BLaER1 treated with 17β-estradiol and CSF1 and Interleukin-3, amounts not matched to agents 10 nM and 100 nM (cell line): ENCODE measurements around the gene ADAMTS15.

ENCODE experiments used
- H3K27ac ChIP-seq, 11 experiments: shearing (Covaris generic); formaldehyde crosslinking; 2 replicates each; pipeline ENCODE4 v1.8.1; 2022
- H3K27me3 ChIP-seq, 11 experiments: shearing (Covaris generic); formaldehyde crosslinking; 2 replicates each; pipeline ENCODE4 v1.8.1; 2022
- H3K36me3 ChIP-seq, 11 experiments: shearing (Covaris generic); formaldehyde crosslinking; 2 replicates each; pipeline ENCODE4 v1.8.1; 2022
- H3K4me1 ChIP-seq, 10 experiments: shearing (Covaris generic); formaldehyde crosslinking; 2 replicates each; pipeline ENCODE4 v1.8.1; 2022
- H3K4me2 ChIP-seq, 11 experiments: shearing (Covaris generic); formaldehyde crosslinking; 2 replicates each; pipeline ENCODE4 v1.8.1; 2022
- H3K4me3 ChIP-seq, 10 experiments: shearing (Covaris generic); formaldehyde crosslinking; 2 replicates each; pipeline ENCODE4 v1.8.1; 2022
- H3K9ac ChIP-seq, 11 experiments: shearing (Covaris generic); formaldehyde crosslinking; 2 replicates each; pipeline ENCODE4 v1.8.1; 2022
- H3K9me3 ChIP-seq, 11 experiments: shearing (Covaris generic); formaldehyde crosslinking; replicated peaks in 1 of 11; 2 replicates each; pipeline ENCODE4 v1.8.1; 2022
- H4K20me1 ChIP-seq, 11 experiments: shearing (Covaris generic); formaldehyde crosslinking; 2 replicates each; pipeline ENCODE4 v1.8.1; 2022
- Cebpa-rat ChIP-seq, 11 experiments: shearing (Covaris generic); IDR thresholded peaks; 2 replicates each; pipeline ENCODE4 v1.8.1; 2022

Gene ADAMTS15

GRCh38 chr11:130476200-130476921 lies 27.9 kb downstream of the ADAMTS15 start:
- Histone ChIP-seq H3K27ac (no peak overlapping the region), H3K9ac (no peak overlapping the region), H3K4me1 (peaks cover 0 to 32% (median 11%) of the 10 kb centered on the region in 10 experiments; a peak in 14 of 20 replicates), H4K20me1 (no peaks in the 10 kb centered on the region), H3K4me3 (no peak overlapping the region), H3K4me2 (peak overlapping the region in 1 of 11 experiments; percentile 7; a peak in 1 of 22 replicates), H3K27me3 (no peaks in the 10 kb centered on the region), H3K9me3 (no peaks in the 10 kb centered on the region), H3K36me3 (no peaks in the 10 kb centered on the region)
- no peak for TF ChIP-seq Cebpa-rat (IDR thresholded peaks at IDR 0.05)

GRCh38 chr11:130476922-130477491 lies 28.6 kb downstream of the ADAMTS15 start:
- no peaks in the 10 kb centered on the region for H3K36me3 ChIP-seq
- no peaks in the 10 kb centered on the region for H3K9me3 ChIP-seq
- no peak overlapping the region for H3K9ac ChIP-seq
- no peak overlapping the region for H3K27ac ChIP-seq
- no peaks in the 10 kb centered on the region for H3K27me3 ChIP-seq
- H3K4me2 ChIP-seq = peak overlapping the region in 4 of 11 experiments; percentile 4 to 59 (median 18); a peak in 5 of 22 replicates
- no peak overlapping the region for H3K4me3 ChIP-seq
- H4K20me1 ChIP-seq = no peaks in the 10 kb centered on the region
- H3K4me1 ChIP-seq = peaks cover 0 to 32% (median 11%) of the 10 kb centered on the region in 10 experiments; a peak in 14 of 20 replicates
- TF ChIP-seq Cebpa-rat (IDR thresholded peaks at IDR 0.05) = no peak

- Histone ChIP-seq H3K4me2 (peak overlapping the region in 6 of 11 experiments; percentile 8 to 59 (median 24); a peak in 6 of 22 replicates), H3K27ac (no peak overlapping the region), H3K9ac (no peak overlapping the region), H3K9me3 (no peaks in the 10 kb centered on the region), H3K36me3 (no peaks in the 10 kb centered on the region), H4K20me1 (no peaks in the 10 kb centered on the region), H3K4me3 (no peak overlapping the region), H3K4me1 (peaks cover 0 to 32% (median 11%) of the 10 kb centered on the region in 10 experiments; a peak in 14 of 20 replicates), H3K27me3 (no peaks in the 10 kb centered on the region)
- TF ChIP-seq Cebpa-rat (IDR thresholded peaks at IDR 0.05) = no peak
These were observed 29.2 kb downstream of the ADAMTS15 start for GRCh38 chr11:130477586-130478203.

GRCh38 chr11:130478204-130478701 lies 29.8 kb downstream of the ADAMTS15 start:
- no peak overlapping the region for H3K4me3 ChIP-seq
- no peaks in the 10 kb centered on the region for H3K36me3 ChIP-seq
- no peak overlapping the region for H3K27ac ChIP-seq
- H3K4me1 ChIP-seq = peaks cover 0 to 32% (median 11%) of the 10 kb centered on the region in 10 experiments; a peak in 14 of 20 replicates
- H3K9ac ChIP-seq = no peak overlapping the region
- H3K4me2 ChIP-seq = peak overlapping the region in 7 of 11 experiments; percentile 8 to 59 (median 18); a peak in 7 of 22 replicates
- H3K27me3 ChIP-seq = no peaks in the 10 kb centered on the region
- no peak for TF ChIP-seq Cebpa-rat (IDR thresholded peaks at IDR 0.05)
- H4K20me1 ChIP-seq = no peaks in the 10 kb centered on the region
- H3K9me3 ChIP-seq = no peaks in the 10 kb centered on the region

DNA sequence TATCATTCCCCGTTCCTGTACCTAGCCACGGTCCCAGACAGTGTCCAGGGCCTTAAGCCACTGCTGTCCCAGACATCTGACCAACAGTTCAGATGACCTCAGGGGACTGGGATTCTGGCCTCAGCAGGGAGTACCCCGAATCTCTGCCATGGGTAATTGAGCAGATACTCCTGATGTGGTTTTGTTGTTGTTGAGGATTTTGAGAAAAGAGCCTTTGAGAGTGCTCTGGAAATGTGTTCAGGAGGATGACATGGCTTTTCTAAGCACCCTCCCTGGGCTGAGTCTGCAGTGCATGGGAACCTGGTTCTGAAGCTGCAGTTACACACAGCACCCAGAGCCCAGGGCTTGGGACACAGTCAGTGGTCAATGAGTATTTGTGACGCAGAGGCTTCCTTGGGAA lies 30.4 kb downstream of the ADAMTS15 start:
- H3K4me2 ChIP-seq = no peak overlapping the region
- TF ChIP-seq Cebpa-rat (IDR thresholded peaks at IDR 0.05) = no peak

GRCh38 chr11:130480186-130480585 lies 31.7 kb downstream of the ADAMTS15 start:
- Histone ChIP-seq H3K36me3 (no peaks in the 10 kb centered on the region), H3K4me2 (peak overlapping the region in 4 of 11 experiments; percentile 14 to 61 (median 46); a peak in 8 of 22 replicates), H3K27me3 (no peaks in the 10 kb centered on the region), H3K4me3 (no peak overlapping the region), H3K27ac (no peak overlapping the region), H4K20me1 (no peaks in the 10 kb centered on the region), H3K9me3 (no peaks in the 10 kb centered on the region), H3K4me1 (peaks cover 0 to 32% (median 11%) of the 10 kb centered on the region in 10 experiments; a peak in 14 of 20 replicates), H3K9ac (no peak overlapping the region)
- no peak for TF ChIP-seq Cebpa-rat (IDR thresholded peaks at IDR 0.05)

More for the DNA sequence above, 30.4 kb downstream of the ADAMTS15 start:
- H4K20me1 ChIP-seq = no peaks in the 10 kb centered on the region
- peaks cover 0 to 32% (median 11%) of the 10 kb centered on the region in 10 experiments; a peak in 14 of 20 replicates for H3K4me1 ChIP-seq
- no peak overlapping the region for H3K4me3 ChIP-seq
- H3K36me3 ChIP-seq = no peaks in the 10 kb centered on the region
- no peaks in the 10 kb centered on the region for H3K27me3 ChIP-seq
- no peak overlapping the region for H3K27ac ChIP-seq
- H3K9ac ChIP-seq = no peak overlapping the region
- H3K9me3 ChIP-seq = no peaks in the 10 kb centered on the region

- Histone ChIP-seq H3K36me3 (no peaks in the 10 kb centered on the region), H3K4me3 (no peak overlapping the region), H3K4me2 (peak overlapping the region in 4 of 11 experiments; percentile 14 to 61 (median 46); a peak in 8 of 22 replicates), H3K27ac (no peak overlapping the region), H3K9ac (no peak overlapping the region), H3K9me3 (no peaks in the 10 kb centered on the region), H3K4me1 (peaks cover 0 to 32% (median 11%) of the 10 kb centered on the region in 10 experiments; a peak in 14 of 20 replicates), H4K20me1 (no peaks in the 10 kb centered on the region), H3K27me3 (no peaks in the 10 kb centered on the region)
- no peak for TF ChIP-seq Cebpa-rat (IDR thresholded peaks at IDR 0.05)
These were observed 32.3 kb downstream of the ADAMTS15 start for GRCh38 chr11:130480711-130481140.

GRCh38 chr11:130483124-130483523 lies 34.7 kb downstream of the ADAMTS15 start:
- Histone ChIP-seq H3K4me3 (no peak overlapping the region), H3K27me3 (no peaks in the 10 kb centered on the region), H3K9me3 (no peaks in the 10 kb centered on the region), H3K9ac (no peak overlapping the region), H3K4me1 (peaks cover 0 to 20% (median 3%) of the 10 kb centered on the region in 10 experiments; a peak in 10 of 20 replicates), H3K4me2 (no peak overlapping the region), H3K27ac (no peak overlapping the region), H4K20me1 (no peaks in the 10 kb centered on the region), H3K36me3 (no peaks in the 10 kb centered on the region)
- no peak for TF ChIP-seq Cebpa-rat (IDR thresholded peaks at IDR 0.05)

DNA sequence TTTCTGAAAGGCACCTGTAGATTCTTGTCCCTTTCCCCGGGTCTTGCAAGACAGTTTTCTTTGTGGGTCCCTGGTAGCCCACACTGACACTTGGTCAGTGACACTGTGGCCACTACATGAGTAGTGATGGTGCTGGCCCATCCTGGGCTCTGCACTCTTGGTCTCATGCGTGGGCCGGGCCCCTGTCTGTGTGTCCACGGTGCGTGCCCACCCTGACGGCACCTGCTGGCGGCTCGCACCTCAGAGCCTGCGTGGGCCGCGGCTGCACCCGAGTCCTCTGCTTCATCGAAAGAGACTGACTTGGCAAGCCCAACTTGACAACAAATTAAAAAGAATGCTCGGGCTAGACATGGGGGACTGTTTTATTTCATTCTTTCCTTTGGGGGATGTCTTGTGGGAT lies 37.5 kb downstream of the ADAMTS15 start:
- no peaks in the 10 kb centered on the region for H3K27me3 ChIP-seq
- no peak for TF ChIP-seq Cebpa-rat (IDR thresholded peaks at IDR 0.05)
- no peak overlapping the region for H3K9ac ChIP-seq
- peaks cover 0 to 8% (median 0%) of the 10 kb centered on the region in 10 experiments; a peak in 3 of 20 replicates for H3K4me1 ChIP-seq
- no peak overlapping the region for H3K4me2 ChIP-seq
- H3K4me3 ChIP-seq = no peak overlapping the region
- no peaks in the 10 kb centered on the region for H4K20me1 ChIP-seq
- H3K36me3 ChIP-seq = no peaks in the 10 kb centered on the region
- H3K9me3 ChIP-seq = no peaks in the 10 kb centered on the region
- H3K27ac ChIP-seq = no peak overlapping the region
